HEK293T (cell line): ENCODE results near the gene LCN15.
A peak's percentile ranks its signal among the peaks of the same experiment; 100 is the strongest.
"Not testable (repeated sequence)": the region's sequence is repeated elsewhere in the genome, so short reads cannot be mapped to it uniquely, and the experiment has no call there.

Experiments
- CTCF ChIA-PET: fragments of 350-600 bp; formaldehyde crosslinking; extraction: SDS; loops from one replicate; lab custom pipeline; 2021; ENCODE audit warnings: antibody characterized with exemption, inconsistent platforms; lab: Yijun Ruan, JAX
- POLR2A ChIA-PET: fragments of 350-600 bp; formaldehyde crosslinking; extraction: SDS; loops from one replicate; lab custom pipeline; 2020; ENCODE audit warnings: antibody characterized with exemption, inconsistent platforms; lab: Yijun Ruan, JAX
- DNase-seq: peaks from one replicate; pipeline ENCODE4 v3.0.0; 2012; ENCODE audit warnings: mixed read lengths; ENCODE audit errors: extremely low spot score
- ARNT ChIP-seq: fragments of 450-650 bp; IDR thresholded peaks from 2 replicates; pipeline ENCODE4 v1.6.1; 2017; ENCODE audit warnings: mild to moderate bottlenecking
- BHLHE40 ChIP-seq: fragments of 450-650 bp; IDR thresholded peaks from 2 replicates; pipeline ENCODE4 v1.6.1; 2016; ENCODE audit warnings: mild to moderate bottlenecking, moderate library complexity, borderline replicate concordance
- CTBP1 ChIP-seq: fragments of 450-650 bp; IDR thresholded peaks from 2 replicates; pipeline ENCODE4 v1.6.1; 2016; ENCODE audit warnings: borderline replicate concordance
- ELF4 ChIP-seq: fragments of 450-650 bp; IDR thresholded peaks from 2 replicates; pipeline ENCODE4 v1.6.1; 2017; ENCODE audit warnings: antibody characterized with exemption
- FOXA1 ChIP-seq: fragments of 450-650 bp; IDR thresholded peaks from 2 replicates; pipeline ENCODE4 v1.6.1; 2016; ENCODE audit warnings: mild to moderate bottlenecking
- FOXM1 ChIP-seq: fragments of 450-650 bp; IDR thresholded peaks from 2 replicates; pipeline ENCODE4 v1.6.1; 2017; ENCODE audit warnings: mild to moderate bottlenecking, borderline replicate concordance
- HDGF ChIP-seq: fragments of 450-650 bp; IDR thresholded peaks from 2 replicates; pipeline ENCODE4 v1.6.1; 2017; ENCODE audit warnings: antibody characterized with exemption, borderline replicate concordance
- L3MBTL2 ChIP-seq: fragments of 450-650 bp; conservative IDR thresholded peaks from 2 replicates; pipeline ENCODE4 v1.6.1; 2016; ENCODE audit warnings: mild to moderate bottlenecking
- LEF1 ChIP-seq: fragments of 450-650 bp; IDR thresholded peaks from 2 replicates; pipeline ENCODE4 v1.6.1; 2017; ENCODE audit warnings: mild to moderate bottlenecking, borderline replicate concordance
- NFRKB ChIP-seq: fragments of 450-650 bp; IDR thresholded peaks from 2 replicates; pipeline ENCODE4 v1.6.1; 2016; ENCODE audit warnings: mild to moderate bottlenecking, moderate library complexity
- PKNOX1 ChIP-seq: fragments of 450-650 bp; IDR thresholded peaks from 2 replicates; pipeline ENCODE4 v1.6.1; 2016
- SP1 ChIP-seq: fragments of 450-650 bp; IDR thresholded peaks from 2 replicates; pipeline ENCODE4 v1.6.1; 2017
- SUZ12 ChIP-seq: fragments of 450-650 bp; IDR thresholded peaks from 2 replicates; pipeline ENCODE4 v1.6.1; 2016; ENCODE audit warnings: mild to moderate bottlenecking
- TARDBP ChIP-seq: fragments of 450-650 bp; IDR thresholded peaks from 2 replicates; pipeline ENCODE4 v1.6.1; 2016
- ZNF384 ChIP-seq: fragments of 450-650 bp; IDR thresholded peaks from 2 replicates; pipeline ENCODE4 v1.6.1; 2016

LCN15 gene

GRCh38 chr9:136774416-136775045 lies 10.2 kb upstream of the LCN15 start:
- TF ChIP-seq TARDBP (no peak), CTBP1 (no peak), L3MBTL2 (no peak), SP1 (no peak), LEF1 (no peak), ELF4 (no peak), SUZ12 (no peak), HDGF (no peak), ARNT (no peak), FOXA1 (no peak), PKNOX1 (no peak)
- ChIA-PET POLR2A (interaction anchor here (1.2 kb wide), 1 partner anchor 312 kb away, joined by 3 read pairs; the partner anchor contains the start of gene MAN1B1), CTCF (interaction anchor here (0.8 kb wide), 1 partner anchor 255 kb away, joined by 3 read pairs; no protein-coding TSS in a partner anchor)
- DNase-seq: no peak

- TF ChIP-seq ZNF384: no peak
- peak; percentile 69 for TF ChIP-seq L3MBTL2
- DNase-seq: peak; percentile 62
- CTCF ChIA-PET: no interaction called here
- POLR2A ChIA-PET: no interaction called here
Observed at GRCh38 chr9:136773386-136774044, 9.2 kb upstream of the LCN15 start.

GRCh38 chr9:136771907-136772415 lies 7.6 kb upstream of the LCN15 start:
- ChIA-PET CTCF (interaction anchor here (0.6 to 1.6 kb wide), 2 partner anchors 8 to 45 kb away, joined by 3 to 5 read pairs; no protein-coding TSS in a partner anchor), POLR2A (no interaction called here)
- TF ChIP-seq ZNF384 (no peak), BHLHE40 (no peak), SUZ12 (no peak), FOXM1 (no peak), SP1 (no peak), TARDBP (no peak), HDGF (no peak), LEF1 (no peak), ARNT (no peak), ELF4 (no peak), PKNOX1 (no peak), L3MBTL2 (no peak), FOXA1 (no peak)
- no peak for DNase-seq

- DNase-seq: peak; percentile 78
- TF ChIP-seq NFRKB (no peak), SUZ12 (no peak), L3MBTL2 (peak; percentile 47; the same call in 1 of the 2 replicates), PKNOX1 (peak; percentile 91), LEF1 (no peak), BHLHE40 (no peak), FOXM1 (peak; percentile 62; the same call in 1 of the 2 replicates), CTBP1 (no peak), ZNF384 (no peak), SP1 (no peak), FOXA1 (no peak), ELF4 (no peak)
- POLR2A ChIA-PET: no interaction called here
- CTCF ChIA-PET: interaction anchor here (0.6 to 1.2 kb wide), 4 partner anchors 8 to 41 kb away, joined by 3 to 5 read pairs (median 4); no protein-coding TSS in a partner anchor
Observed at GRCh38 chr9:136769710-136770191, 5.4 kb upstream of the LCN15 start.

- ChIA-PET POLR2A (interaction anchor here (0.6 to 0.8 kb wide), 2 partner anchors 38 to 160 kb away, joined by 3 read pairs; no protein-coding TSS in a partner anchor), CTCF (interaction anchor here (1.0 to 1.6 kb wide), 3 partner anchors 9 to 24 kb away, joined by 4 to 7 read pairs (median 6); partner anchors contain the start of genes LCN8 and TMEM141)
- not testable (repeated sequence) for DNase-seq
Observed at GRCh38 chr9:136766410-136767120, 2.2 kb upstream of the LCN15 start.

GRCh38 chr9:136765745-136766409 lies 1.6 kb upstream of the LCN15 start:
- DNase-seq: not testable (repeated sequence)
- POLR2A ChIA-PET: interaction anchor here (0.6 to 0.8 kb wide), 2 partner anchors 37 to 160 kb away, joined by 3 read pairs; no protein-coding TSS in a partner anchor
- CTCF ChIA-PET: interaction anchor here (1.0 to 1.6 kb wide), 3 partner anchors 8 to 25 kb away, joined by 4 to 7 read pairs (median 6); partner anchors contain the start of genes LCN8 and TMEM141
